PC-3 (cell line): ENCODE results near the gene RASAL2. TPM values are rescaled to one million over a fixed set of nuclear protein-coding genes. Genes with fewer than 3 reads are reported as not detected.
A peak's percentile ranks its signal among the peaks of the same experiment; 100 is the strongest.

Source experiments
- ATAC-seq: fragments of 200-7000 bp; cut with Tn5 transposase; 2 replicates; pipeline ENCODE4 v1.9.1; 2020; ENCODE audit warnings: mild to moderate bottlenecking, moderate library complexity
- BruUV-seq: library from RNA; stranded (reverse); fragments of 400-500 nt; replicated peaks from 2 replicates; lab custom pipeline; 2021; lab: Mats Ljungman, UMichigan
- CTCF ChIA-PET: fragments of 300-600 bp; sonication (Branson Sonifier 250); formaldehyde crosslinking; loops from one replicate; lab custom pipeline; 2022; ENCODE audit warnings: antibody characterized with exemption; lab: Charles Lee
- POLR2A ChIA-PET: fragments of 300-600 bp; sonication (Branson Sonifier 250); formaldehyde crosslinking; loops from one replicate; lab custom pipeline; 2022; ENCODE audit warnings: antibody characterized with exemption; ENCODE audit not compliant: unreplicated experiment; lab: Charles Lee
- DNase-seq: peaks from one replicate; pipeline ENCODE4 v3.0.0-alpha.2; 2015
- H2AFZ ChIP-seq: fragments of 300-600 bp; sonication (generic); 2 replicates; pipeline ENCODE4 v1.6.0; 2016; ENCODE audit warnings: antibody characterized with exemption, low read length
- H3F3A ChIP-seq: fragments of 300-600 bp; sonication (generic); one replicate; pipeline ENCODE4 v1.6.0; 2017; ENCODE audit warnings: antibody characterized with exemption, low read length, control low read depth, mild to moderate bottlenecking; ENCODE audit not compliant: unreplicated experiment
- H3K27ac ChIP-seq: fragments of 300-600 bp; sonication (generic); 2 replicates; pipeline ENCODE4 v1.5.1; 2016; ENCODE audit warnings: mild to moderate bottlenecking, low read length
- H3K27me3 ChIP-seq: fragments of 300-600 bp; sonication (generic); 2 replicates; pipeline ENCODE4 v1.6.1; 2016; ENCODE audit warnings: low read length, mixed read lengths
- H3K36me3 ChIP-seq: fragments of 300-600 bp; sonication (generic); 2 replicates; pipeline ENCODE4 v1.6.1; 2016; ENCODE audit warnings: low read depth, mixed run types, low read length, mixed read lengths
- H3K4me1 ChIP-seq: fragments of 300-600 bp; sonication (generic); 2 replicates; pipeline ENCODE4 v1.5.1; 2016; ENCODE audit warnings: low read length; ENCODE audit not compliant: insufficient read depth
- H3K4me2 ChIP-seq: fragments of 300-600 bp; sonication (generic); 2 replicates; pipeline ENCODE4 v1.6.0; 2016; ENCODE audit warnings: low read length
- H3K4me3 ChIP-seq: fragments of 300-600 bp; sonication (generic); 2 replicates; pipeline ENCODE4 v1.5.1; 2016; ENCODE audit warnings: mild to moderate bottlenecking, low read length, mixed read lengths
- H3K79me2 ChIP-seq: fragments of 300-600 bp; sonication (generic); 2 replicates; pipeline ENCODE4 v1.6.1; 2017; ENCODE audit warnings: low read length, mixed read lengths
- H3K9ac ChIP-seq: fragments of 300-600 bp; sonication (generic); 2 replicates; pipeline ENCODE4 v1.6.0; 2016; ENCODE audit warnings: mild to moderate bottlenecking, low read length
- H3K9me2 ChIP-seq: fragments of 300-600 bp; sonication (generic); replicated peaks from 2 replicates; pipeline ENCODE4 v1.6.1; 2016; ENCODE audit warnings: mixed run types, low read length, mixed read lengths
- H3K9me3 ChIP-seq: fragments of 300-600 bp; sonication (generic); 2 replicates; pipeline ENCODE4 v1.6.1; 2016; ENCODE audit warnings: low read length, mixed read lengths
- H4K20me1 ChIP-seq: fragments of 300-600 bp; sonication (generic); 2 replicates; pipeline ENCODE4 v1.6.1; 2016; ENCODE audit warnings: low read length, mixed read lengths
- CTCF ChIP-seq: fragments of 300-600 bp; sonication (generic); conservative IDR thresholded peaks from 2 replicates; pipeline ENCODE4 v1.5.1; 2017; ENCODE audit warnings: antibody characterized with exemption, low read depth, mild to moderate bottlenecking, low read length
- EZH2 ChIP-seq: fragments of 300-600 bp; sonication (generic); IDR thresholded peaks from one replicate; pipeline ENCODE4 v1.6.1; 2017; ENCODE audit warnings: antibody characterized with exemption, mild to moderate bottlenecking, low read length; ENCODE audit not compliant: unreplicated experiment
- EZH2phosphoT487 ChIP-seq: fragments of 300-600 bp; sonication (generic); IDR thresholded peaks from 2 replicates; pipeline ENCODE4 v1.6.1; 2018; ENCODE audit warnings: mild to moderate bottlenecking, antibody characterized with exemption, low read length, borderline replicate concordance
- intact Hi-C: fragments of 100-400 bp; cut with micrococcal nuclease; formaldehyde crosslinking; loops from 2 replicates; pipeline ENCODE4 v1.9.0; 2023
- total RNA-seq: library from RNA; depleted of rRNA; stranded (reverse); fragments of >200 nt; gene quantifications from 2 replicates; pipeline ENCODE4 v1.2.3, GENCODE V29; 2014

Gene RASAL2
- total RNA-seq, 1 experiment from 2014 or later, result 7.9 TPM

DNA sequence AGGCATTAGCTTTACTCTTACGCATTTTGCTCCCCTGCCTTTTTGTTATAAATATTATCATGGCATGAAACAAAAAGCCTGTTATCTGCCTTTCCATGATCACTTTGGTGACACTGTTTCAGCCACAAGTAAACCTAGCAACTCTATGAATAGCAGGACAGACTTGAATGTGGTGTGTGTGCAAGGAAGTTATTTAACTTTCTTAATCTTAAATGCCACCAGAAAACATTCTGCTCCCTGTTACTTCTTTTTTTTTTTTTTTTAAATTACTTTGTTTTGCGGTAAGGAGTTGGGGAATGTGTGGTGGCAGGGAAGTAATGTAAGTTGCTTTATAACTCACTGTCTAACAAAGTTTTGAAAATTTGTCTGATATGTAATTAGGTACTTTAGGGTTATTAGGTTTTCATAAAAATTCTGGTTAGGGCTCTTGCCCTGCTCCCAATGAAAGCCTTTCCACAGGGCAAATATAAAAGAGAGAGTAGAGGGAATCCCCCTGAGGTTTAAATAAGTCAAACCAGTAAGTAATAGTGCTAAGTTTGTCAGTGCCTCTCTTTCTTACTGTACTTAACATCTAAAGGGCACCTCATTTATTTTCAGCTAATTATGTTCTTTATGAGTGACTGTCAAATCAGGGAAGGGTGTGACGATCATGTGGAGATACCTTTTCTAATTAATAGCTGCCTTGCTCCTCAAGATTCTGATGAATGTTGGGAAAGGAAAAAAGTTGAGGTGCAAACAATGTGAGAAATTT, 39.5 kb downstream of the RASAL2 start:
- CTCF ChIA-PET, result no interaction called here
- ATAC-seq (no peak), DNase-seq (no peak)
- H3K4me3 ChIP-seq, result no peak overlapping the region
- no peak overlapping the region for H3K9ac ChIP-seq
- H3K9me2 ChIP-seq, result no peaks in the 10 kb centered on the region
- H3K79me2 ChIP-seq, result peaks cover 22% of the 10 kb centered on the region
- no TSS peak for BruUV-seq
- H3K9me3 ChIP-seq, result no peaks in the 10 kb centered on the region
- H4K20me1 ChIP-seq, result no peaks in the 10 kb centered on the region
- no peak overlapping the region for H3K27ac ChIP-seq
- H2AFZ ChIP-seq, result no peak overlapping the region
- no peaks in the 10 kb centered on the region for H3K36me3 ChIP-seq
- no peaks in the 10 kb centered on the region for H3K27me3 ChIP-seq
- no peak overlapping the region for H3K4me2 ChIP-seq
- TF ChIP-seq EZH2phosphoT487 (no peak), EZH2 (no peak), CTCF (no peak)
- POLR2A ChIA-PET, result no interaction called here
- H3K4me1 ChIP-seq, result peaks cover 8% of the 10 kb centered on the region
- intact Hi-C loops, result no loop called here
- H3F3A ChIP-seq, result no peaks in the 10 kb centered on the region

DNA sequence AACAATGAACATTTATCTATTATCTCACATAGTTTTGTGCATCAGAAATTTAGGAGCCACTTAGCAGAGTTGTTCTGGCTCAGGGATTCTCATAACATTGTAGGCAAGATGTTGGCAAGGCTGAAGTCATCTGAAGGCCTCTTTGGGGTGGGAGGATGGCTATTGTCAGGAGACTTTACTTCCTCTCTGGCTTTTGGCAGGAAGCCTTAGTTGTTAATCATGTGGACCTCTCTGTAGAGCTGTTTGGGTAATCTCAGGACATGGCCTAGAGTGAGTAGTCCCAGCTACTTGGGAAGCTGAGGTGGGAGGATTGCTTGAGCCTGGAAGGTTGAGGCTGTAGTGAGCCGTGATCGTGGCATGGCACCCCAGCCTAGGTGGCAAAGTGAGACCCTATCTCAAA, 40.2 kb downstream of the RASAL2 start:
- H3K27me3 ChIP-seq, result no peaks in the 10 kb centered on the region
- no peaks in the 10 kb centered on the region for H3K9me2 ChIP-seq
- ChIA-PET POLR2A (no interaction called here), CTCF (no interaction called here)
- H3K4me3 ChIP-seq, result no peak overlapping the region
- TF ChIP-seq EZH2, result no peak
- no peak for TF ChIP-seq EZH2phosphoT487
- TF ChIP-seq CTCF, result no peak
- peaks cover 15% of the 10 kb centered on the region for H3K79me2 ChIP-seq
- H3K4me1 ChIP-seq, result 0 out of 2 replicates have a peak, but pooled peaks cover 2% of the 10 kb centered on the region
- no peak for ATAC-seq
- no peak overlapping the region for H3K9ac ChIP-seq
- intact Hi-C loops, result no loop called here
- no peaks in the 10 kb centered on the region for H3K36me3 ChIP-seq
- no peak overlapping the region for H2AFZ ChIP-seq
- no peaks in the 10 kb centered on the region for H3F3A ChIP-seq
- no peaks in the 10 kb centered on the region for H4K20me1 ChIP-seq
- peak; percentile 19 for DNase-seq
- H3K9me3 ChIP-seq, result no peaks in the 10 kb centered on the region
- no TSS peak for BruUV-seq
- no peak overlapping the region for H3K4me2 ChIP-seq
- no peak overlapping the region for H3K27ac ChIP-seq

DNA sequence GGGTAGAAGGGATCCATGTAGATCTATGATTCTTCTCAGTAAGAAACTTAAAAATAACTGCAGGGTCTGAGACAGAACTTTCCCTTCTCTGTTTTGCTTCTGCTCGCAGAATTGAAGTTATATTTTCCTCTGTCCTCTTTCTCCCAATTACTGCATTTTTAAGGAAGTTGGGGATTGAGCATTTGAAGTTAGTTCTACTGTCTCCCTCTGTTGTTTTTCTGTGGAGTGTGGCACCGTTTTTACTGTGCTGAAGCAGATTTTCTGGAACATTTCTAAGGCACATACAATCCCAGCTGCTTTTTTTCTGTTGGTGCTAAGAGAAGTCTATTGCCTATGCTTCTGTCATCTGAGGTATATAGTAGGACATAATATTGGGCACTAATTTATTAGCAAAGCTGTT, 43.3 kb downstream of the RASAL2 start:
- POLR2A ChIA-PET, result no interaction called here
- H3K9ac ChIP-seq, result no peak overlapping the region
- no peak for DNase-seq
- H4K20me1 ChIP-seq, result no peaks in the 10 kb centered on the region
- no peaks in the 10 kb centered on the region for H3F3A ChIP-seq
- no peaks in the 10 kb centered on the region for H3K4me1 ChIP-seq
- ATAC-seq, result no peak
- H3K79me2 ChIP-seq, result no peaks in the 10 kb centered on the region
- no peak for TF ChIP-seq EZH2
- no peak for TF ChIP-seq CTCF
- H2AFZ ChIP-seq, result no peak overlapping the region
- no TSS peak for BruUV-seq
- H3K27me3 ChIP-seq, result no peaks in the 10 kb centered on the region
- no peaks in the 10 kb centered on the region for H3K9me2 ChIP-seq
- no peaks in the 10 kb centered on the region for H3K9me3 ChIP-seq
- CTCF ChIA-PET, result no interaction called here
- intact Hi-C loops, result no loop called here
- H3K36me3 ChIP-seq, result no peaks in the 10 kb centered on the region
- H3K4me3 ChIP-seq, result no peak overlapping the region
- H3K27ac ChIP-seq, result no peak overlapping the region
- no peak overlapping the region for H3K4me2 ChIP-seq
